Calu3 (cell line): ENCODE data around the gene C9. TPM values are rescaled to one million over a fixed set of nuclear protein-coding genes. Genes with fewer than 3 reads are reported as not detected.
"Not testable (repeated sequence)": the region's sequence is repeated elsewhere in the genome, so short reads cannot be mapped to it uniquely, and the experiment has no call there.

Experiments
- BruUV-seq: library from RNA; stranded (reverse); fragments of 400-500 nt; replicated peaks from 2 replicates; lab custom pipeline; 2021; lab: Mats Ljungman, UMichigan
- CTCF ChIA-PET: fragments of 300-600 bp; sonication (Branson Sonifier 250); formaldehyde crosslinking; loops from one replicate; lab custom pipeline; 2022; ENCODE audit warnings: antibody characterized with exemption; lab: Charles Lee
- DNase-seq: peaks from one replicate; pipeline ENCODE4 v3.0.0; 2022
- H3K27ac Mint-ChIP-seq: one replicate; pipeline ENCODE4 v1.8.0; 2022; ENCODE audit warnings: mixed read lengths; ENCODE audit not compliant: unreplicated experiment
- H3K27me3 Mint-ChIP-seq: one replicate; pipeline ENCODE4 v1.8.0; 2022; ENCODE audit warnings: mixed read lengths; ENCODE audit not compliant: unreplicated experiment
- H3K36me3 Mint-ChIP-seq: one replicate; pipeline ENCODE4 v1.8.0; 2022; ENCODE audit warnings: mild to moderate bottlenecking, moderate library complexity, mixed read lengths; ENCODE audit not compliant: insufficient read depth, unreplicated experiment
- H3K4me1 Mint-ChIP-seq: one replicate; pipeline ENCODE4 v1.8.0; 2022; ENCODE audit warnings: mild to moderate bottlenecking, low read depth, mixed read lengths; ENCODE audit not compliant: unreplicated experiment
- H3K4me3 Mint-ChIP-seq: one replicate; pipeline ENCODE4 v1.8.0; 2022; ENCODE audit warnings: mild to moderate bottlenecking, low read depth, moderate library complexity, mixed read lengths; ENCODE audit not compliant: unreplicated experiment
- H3K9me3 Mint-ChIP-seq: one replicate; pipeline ENCODE4 v1.8.0; 2022; ENCODE audit warnings: low read depth, mixed read lengths; ENCODE audit not compliant: unreplicated experiment
- intact Hi-C: fragments of 100-400 bp; cut with micrococcal nuclease; formaldehyde crosslinking; loops from one replicate; pipeline ENCODE4 v1.10.0; 2022; ENCODE audit not compliant: unreplicated experiment
- total RNA-seq: library from RNA; stranded (reverse); gene quantifications from 2 replicates; pipeline ENCODE4 v1.2.3, GENCODE V29; 2022
- TF ChIP-seq, protein P1 (sequence below): fragments of 200-600 bp; IDR thresholded peaks from one replicate; pipeline ENCODE4 v1.8.0; 2022; ENCODE audit warnings: antibody characterized with exemption; ENCODE audit not compliant: unreplicated experiment

The C9 gene
- total RNA-seq, 1 experiment from 2014 or later, result not detected

GRCh38 chr5:39240750-39241149 is 123.5 kb downstream of the C9 start:
- Mint-ChIP-seq H3K4me1 (no peaks in the 10 kb centered on the region), H3K4me3 (no peak overlapping the region), H3K9me3 (peaks cover 6% of the 10 kb centered on the region), H3K27ac (no peak overlapping the region), H3K27me3 (no peaks in the 10 kb centered on the region), H3K36me3 (no peaks in the 10 kb centered on the region)
- CTCF ChIA-PET, result interaction anchor here (0.6 kb wide), 1 partner anchor 1165 kb away, joined by 8 read pairs; no protein-coding TSS in a partner anchor
- intact Hi-C loops, result no loop called here
- DNase-seq, result no peak
- BruUV-seq, result no TSS peak
- TF ChIP-seq, protein P1, sequence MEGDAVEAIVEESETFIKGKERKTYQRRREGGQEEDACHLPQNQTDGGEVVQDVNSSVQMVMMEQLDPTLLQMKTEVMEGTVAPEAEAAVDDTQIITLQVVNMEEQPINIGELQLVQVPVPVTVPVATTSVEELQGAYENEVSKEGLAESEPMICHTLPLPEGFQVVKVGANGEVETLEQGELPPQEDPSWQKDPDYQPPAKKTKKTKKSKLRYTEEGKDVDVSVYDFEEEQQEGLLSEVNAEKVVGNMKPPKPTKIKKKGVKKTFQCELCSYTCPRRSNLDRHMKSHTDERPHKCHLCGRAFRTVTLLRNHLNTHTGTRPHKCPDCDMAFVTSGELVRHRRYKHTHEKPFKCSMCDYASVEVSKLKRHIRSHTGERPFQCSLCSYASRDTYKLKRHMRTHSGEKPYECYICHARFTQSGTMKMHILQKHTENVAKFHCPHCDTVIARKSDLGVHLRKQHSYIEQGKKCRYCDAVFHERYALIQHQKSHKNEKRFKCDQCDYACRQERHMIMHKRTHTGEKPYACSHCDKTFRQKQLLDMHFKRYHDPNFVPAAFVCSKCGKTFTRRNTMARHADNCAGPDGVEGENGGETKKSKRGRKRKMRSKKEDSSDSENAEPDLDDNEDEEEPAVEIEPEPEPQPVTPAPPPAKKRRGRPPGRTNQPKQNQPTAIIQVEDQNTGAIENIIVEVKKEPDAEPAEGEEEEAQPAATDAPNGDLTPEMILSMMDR, result no peak

DNA sequence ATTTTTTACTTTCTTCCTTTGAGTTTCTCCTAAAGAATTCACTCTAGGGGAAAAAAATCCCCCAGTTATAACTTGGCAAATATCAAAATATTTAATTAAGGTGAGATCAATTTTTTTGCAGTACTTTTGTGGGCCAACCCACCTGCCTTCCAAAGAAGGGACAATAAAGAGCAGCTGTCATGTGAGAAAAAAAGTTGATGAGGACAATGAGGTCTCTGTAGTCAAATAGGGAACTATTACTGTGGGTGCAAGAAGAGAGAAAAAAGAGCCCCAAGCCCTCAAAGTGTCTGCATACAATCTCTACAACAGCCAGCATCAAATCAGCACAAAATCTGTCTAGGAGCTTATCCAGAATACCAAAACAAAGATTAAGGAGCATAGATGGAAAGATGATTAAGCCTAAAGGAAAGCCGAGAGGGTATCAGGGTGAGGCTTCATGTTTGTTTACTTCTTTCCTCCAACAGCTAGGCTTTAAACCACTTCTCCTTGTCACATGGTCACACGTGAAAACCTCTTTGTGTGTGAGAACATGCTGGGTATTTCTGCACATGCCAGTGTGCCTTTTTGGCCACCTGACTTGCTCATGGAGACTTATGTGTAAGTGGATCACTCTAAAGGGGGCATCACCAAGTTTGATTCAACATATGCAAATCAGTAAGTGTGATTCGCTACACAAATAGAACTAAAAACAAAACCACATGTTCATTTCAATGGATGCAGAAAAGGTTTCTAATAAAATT is 125.8 kb downstream of the C9 start:
- no peak overlapping the region for H3K27ac Mint-ChIP-seq
- TF ChIP-seq, protein P1, result no peak
- no peaks in the 10 kb centered on the region for H3K4me1 Mint-ChIP-seq
- H3K27me3 Mint-ChIP-seq, result no peaks in the 10 kb centered on the region
- peaks cover 6% of the 10 kb centered on the region for H3K9me3 Mint-ChIP-seq
- DNase-seq, result no peak
- CTCF ChIA-PET, result no interaction called here
- no peak overlapping the region for H3K4me3 Mint-ChIP-seq
- H3K36me3 Mint-ChIP-seq, result no peaks in the 10 kb centered on the region
- intact Hi-C loops, result no loop called here
- BruUV-seq, result no TSS peak

GRCh38 chr5:39236718-39237117 is 127.6 kb downstream of the C9 start:
- peaks cover 6% of the 10 kb centered on the region for H3K9me3 Mint-ChIP-seq
- TF ChIP-seq, protein P1, result no peak
- CTCF ChIA-PET, result interaction anchor here (1.5 kb wide), 1 partner anchor 19 kb away, joined by 4 read pairs; no protein-coding TSS in a partner anchor
- peaks cover 5% of the 10 kb centered on the region for H3K4me1 Mint-ChIP-seq
- no peaks in the 10 kb centered on the region for H3K36me3 Mint-ChIP-seq
- BruUV-seq, result no TSS peak
- intact Hi-C loops, result no loop called here
- no peaks in the 10 kb centered on the region for H3K27me3 Mint-ChIP-seq
- no peak overlapping the region for H3K4me3 Mint-ChIP-seq
- DNase-seq, result no peak
- no peak overlapping the region for H3K27ac Mint-ChIP-seq

GRCh38 chr5:39235648-39236047 is 128.6 kb downstream of the C9 start:
- Mint-ChIP-seq H3K4me1 (peaks cover 15% of the 10 kb centered on the region), H3K36me3 (no peaks in the 10 kb centered on the region), H3K27me3 (no peaks in the 10 kb centered on the region), H3K9me3 (peaks cover 3% of the 10 kb centered on the region), H3K27ac (no peak overlapping the region), H3K4me3 (no peak overlapping the region)
- CTCF ChIA-PET, result interaction anchor here (0.7 to 1.5 kb wide), 2 partner anchors 18 to 1562 kb away, joined by 3 to 4 read pairs; no protein-coding TSS in a partner anchor
- no peak for DNase-seq
- TF ChIP-seq, protein P1, result no peak
- intact Hi-C loops, result no loop called here
- no TSS peak for BruUV-seq

DNA sequence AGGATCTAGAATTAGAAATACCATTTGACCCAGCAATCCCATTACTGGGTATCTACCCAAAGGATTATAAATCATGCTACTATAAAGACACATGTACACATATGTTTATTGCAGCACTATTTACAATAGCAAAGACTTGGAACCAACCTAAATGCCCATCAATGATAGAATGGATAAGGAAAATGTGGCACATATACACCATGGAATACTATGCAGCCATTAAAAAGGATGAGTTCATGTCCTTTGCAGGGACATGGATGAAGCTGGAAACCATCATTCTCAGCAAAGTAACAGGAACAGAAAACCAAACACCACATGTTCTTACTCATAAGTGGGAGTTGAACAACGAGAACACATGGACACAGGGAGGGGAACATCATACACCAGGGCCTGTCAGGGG is 129.8 kb downstream of the C9 start:
- H3K27me3 Mint-ChIP-seq, H3K36me3 Mint-ChIP-seq, BruUV-seq, H3K4me3 Mint-ChIP-seq, intact Hi-C loops, DNase-seq, H3K27ac Mint-ChIP-seq, CTCF ChIA-PET, H3K9me3 Mint-ChIP-seq: not testable (repeated sequence)
- H3K4me1 Mint-ChIP-seq, result peaks cover 15% of the 10 kb centered on the region
